ENCODE measurements around the gene TIMM22.

Gene TIMM22

GRCh38 chr17:962166-962565 is 34.8 kb upstream of the TIMM22 start:
- TF ChIP-seq CTCF (IDR thresholded peaks at IDR 0.05): no peak
- Histone ChIP-seq H3K27ac (no peak overlapping the region), H3K36me3 (no peaks in the 10 kb centered on the region), H3K9me3 (no peaks in the 10 kb centered on the region), H3K27me3 (no peaks in the 10 kb centered on the region), H3K4me3 (no peak overlapping the region), H3K4me1 (peaks cover 0 to 7% (median 6%) of the 10 kb centered on the region in 4 donors)
- intact Hi-C loops (cut with DNase I; ENCODE audit: low total_unique reads): no loop called here
- DNase-seq: no peak

DNA sequence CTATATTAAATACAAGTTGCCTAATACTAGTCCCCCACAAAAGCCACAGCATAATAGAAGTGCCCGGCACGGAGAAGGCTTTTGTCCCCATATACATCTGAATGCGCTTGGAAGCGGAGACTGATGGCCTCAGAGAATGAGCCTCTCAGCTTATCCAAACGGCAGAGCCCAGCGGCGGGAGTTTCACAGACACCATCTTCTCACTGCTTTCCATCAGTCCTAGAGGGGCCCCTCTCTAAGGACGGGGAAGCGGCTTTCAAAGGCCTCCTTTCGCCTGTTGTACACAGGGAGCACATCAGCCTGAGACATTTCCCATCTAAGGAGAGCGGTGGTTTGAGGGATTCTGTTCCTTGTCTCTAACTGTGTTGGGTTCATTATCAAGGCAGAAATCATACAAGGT is 34.3 kb upstream of the TIMM22 start:
- H3K4me1 ChIP-seq: peaks cover 0 to 6% (median 5%) of the 10 kb centered on the region in 4 donors
- no peak overlapping the region for H3K4me3 ChIP-seq
- H3K36me3 ChIP-seq: no peaks in the 10 kb centered on the region
- intact Hi-C loops (cut with DNase I; ENCODE audit: low total_unique reads): no loop called here
- no peaks in the 10 kb centered on the region for H3K27me3 ChIP-seq
- no peak overlapping the region for H3K27ac ChIP-seq
- DNase-seq: no peak
- no peaks in the 10 kb centered on the region for H3K9me3 ChIP-seq
- TF ChIP-seq CTCF (IDR thresholded peaks at IDR 0.05): no peak

DNA sequence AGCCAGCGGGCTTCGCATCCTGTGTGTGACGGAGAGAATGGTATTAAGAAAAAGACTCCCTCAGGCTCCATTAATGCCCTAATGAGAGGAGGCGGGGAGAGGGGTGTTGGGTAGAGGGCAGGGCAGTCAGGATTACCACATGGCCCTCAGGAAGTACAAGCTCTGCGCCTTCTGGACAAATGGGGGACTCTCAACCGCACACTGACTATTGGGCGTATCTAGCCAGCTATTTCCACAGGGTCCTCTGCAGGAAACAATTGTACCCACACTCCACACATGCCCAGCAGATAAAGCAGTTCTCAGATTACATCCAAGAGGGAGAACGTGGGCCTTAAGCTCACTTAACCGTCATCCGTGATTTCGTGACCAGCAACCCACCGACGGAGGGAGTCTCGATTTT is 32.1 kb upstream of the TIMM22 start:
- intact Hi-C loops (cut with DNase I; ENCODE audit: low total_unique reads): no loop called here
- Histone ChIP-seq H3K27me3 (no peaks in the 10 kb centered on the region), H3K27ac (no peak overlapping the region), H3K9me3 (no peaks in the 10 kb centered on the region), H3K36me3 (no peaks in the 10 kb centered on the region), H3K4me3 (no peak overlapping the region), H3K4me1 (no peaks in the 10 kb centered on the region)
- TF ChIP-seq CTCF (IDR thresholded peaks at IDR 0.05): no peak
- DNase-seq: no peak

GRCh38 chr17:965311-965989 is 31.5 kb upstream of the TIMM22 start:
- TF ChIP-seq CTCF (IDR thresholded peaks at IDR 0.05): no peak

GRCh38 chr17:967122-967521 is 29.8 kb upstream of the TIMM22 start:
- no peaks in the 10 kb centered on the region for H3K27me3 ChIP-seq
- DNase-seq: no peak
- H3K4me1 ChIP-seq: no peaks in the 10 kb centered on the region
- H3K36me3 ChIP-seq: no peaks in the 10 kb centered on the region
- no peak overlapping the region for H3K27ac ChIP-seq
- intact Hi-C loops (cut with DNase I; ENCODE audit: low total_unique reads): no loop called here
- no peaks in the 10 kb centered on the region for H3K9me3 ChIP-seq
- no peak overlapping the region for H3K4me3 ChIP-seq
- no peak for TF ChIP-seq CTCF (IDR thresholded peaks at IDR 0.05)

More at GRCh38 chr17:965311-965989, 31.5 kb upstream of the TIMM22 start:
- intact Hi-C loops (cut with DNase I; ENCODE audit: low total_unique reads): no loop called here
- Histone ChIP-seq H3K4me3 (no peak overlapping the region), H3K4me1 (no peaks in the 10 kb centered on the region), H3K9me3 (no peaks in the 10 kb centered on the region), H3K27me3 (no peaks in the 10 kb centered on the region), H3K27ac (no peak overlapping the region), H3K36me3 (no peaks in the 10 kb centered on the region)
- DNase-seq: no peak
